Measurements from ENCODE around the gene TPSB2.
"Not testable (repeated sequence)": the region's sequence is repeated elsewhere in the genome, so short reads cannot be mapped to it uniquely, and the experiment has no call there.

Gene TPSB2

DNA sequence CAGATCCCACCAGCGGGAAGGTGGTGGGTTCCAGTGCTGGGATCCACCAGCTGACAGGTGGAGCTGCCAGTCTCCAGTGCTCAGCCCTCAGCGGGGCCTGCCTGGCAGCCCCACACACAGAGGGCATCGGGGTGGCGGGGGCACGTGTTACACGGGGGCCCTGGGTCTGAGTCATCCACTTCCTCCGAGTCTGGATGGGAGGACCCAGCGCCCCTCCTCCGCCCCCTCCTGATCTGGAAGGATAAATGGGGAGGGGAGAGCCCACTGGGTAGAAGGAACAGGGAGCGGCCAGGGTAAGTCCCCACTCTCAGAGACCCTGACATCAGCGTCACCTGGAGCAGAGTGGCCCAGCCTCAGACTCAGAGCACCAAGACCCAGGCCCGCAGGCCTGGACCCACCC lies 10.5 kb upstream of the TPSB2 start, which contains the start of gene TPSAB1:
Gene TPSAB1 (plus strand): TSS at position 270 of the 400 bp plus-strand sequence. CDS start 234 bp downstream, outside the sequence.
- DNase-seq = not testable (repeated sequence)

DNA sequence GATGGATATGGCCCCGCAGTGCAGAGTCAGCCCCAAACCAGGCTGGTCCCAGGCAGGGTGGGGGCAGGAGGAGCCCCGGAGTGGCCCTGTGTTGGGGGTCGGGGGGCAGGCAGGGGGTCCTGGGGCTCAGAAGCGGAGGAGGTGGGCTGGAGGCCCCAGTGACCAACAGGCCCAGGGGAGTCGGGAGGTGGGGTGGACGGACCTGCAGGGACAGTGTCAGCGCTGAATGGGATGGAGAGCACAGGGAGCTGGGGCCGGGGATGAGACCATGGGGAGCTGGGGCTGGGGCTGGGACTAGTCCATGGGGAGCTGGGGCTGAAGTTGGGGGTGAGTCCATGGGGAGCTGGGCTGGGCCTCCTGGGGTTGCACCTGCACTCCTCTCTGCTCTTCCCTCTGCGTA lies 9.6 kb upstream of the TPSB2 start:
- DNase-seq = not testable (repeated sequence)

DNA sequence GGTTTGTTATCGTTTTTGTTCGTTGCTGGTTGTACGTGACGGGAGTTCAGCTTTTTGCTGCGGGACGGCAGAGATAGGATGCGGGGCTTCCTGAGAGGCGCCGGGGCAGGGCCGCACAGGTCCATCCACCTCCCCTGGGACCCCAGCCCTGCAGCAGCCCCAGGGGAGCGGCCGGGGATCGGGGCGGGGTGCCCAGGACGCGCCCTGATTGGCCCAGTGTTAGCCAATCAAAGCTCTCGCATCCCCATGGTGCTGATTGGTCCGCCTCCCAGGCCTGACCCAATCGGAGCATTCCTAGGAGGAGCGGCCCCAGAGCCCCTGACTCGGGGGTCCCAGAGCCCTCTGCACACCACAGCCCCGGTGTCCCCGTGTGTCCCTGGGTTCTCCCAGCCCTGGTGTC lies 8.9 kb upstream of the TPSB2 start:
- not testable (repeated sequence) for DNase-seq

DNA sequence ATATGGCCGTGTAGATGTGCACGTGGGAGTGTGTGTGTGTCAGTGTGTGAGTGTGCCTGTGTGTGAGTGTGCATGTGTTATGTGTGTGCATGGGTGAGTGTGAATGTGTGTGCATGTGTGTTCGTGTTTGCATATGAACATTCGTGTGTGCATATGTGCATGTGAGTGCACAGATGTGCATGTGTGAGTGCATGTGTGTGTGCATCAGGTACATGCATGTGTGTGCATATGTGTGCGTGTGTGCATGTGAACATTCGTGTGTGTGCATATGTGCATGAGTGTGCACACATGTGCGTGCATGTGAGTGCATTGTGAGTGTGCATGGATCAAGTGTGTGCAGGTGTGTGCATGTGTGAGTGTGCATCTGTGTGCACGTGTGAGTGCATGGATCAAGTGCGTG lies 8.0 kb upstream of the TPSB2 start:
- DNase-seq = no peak

DNA sequence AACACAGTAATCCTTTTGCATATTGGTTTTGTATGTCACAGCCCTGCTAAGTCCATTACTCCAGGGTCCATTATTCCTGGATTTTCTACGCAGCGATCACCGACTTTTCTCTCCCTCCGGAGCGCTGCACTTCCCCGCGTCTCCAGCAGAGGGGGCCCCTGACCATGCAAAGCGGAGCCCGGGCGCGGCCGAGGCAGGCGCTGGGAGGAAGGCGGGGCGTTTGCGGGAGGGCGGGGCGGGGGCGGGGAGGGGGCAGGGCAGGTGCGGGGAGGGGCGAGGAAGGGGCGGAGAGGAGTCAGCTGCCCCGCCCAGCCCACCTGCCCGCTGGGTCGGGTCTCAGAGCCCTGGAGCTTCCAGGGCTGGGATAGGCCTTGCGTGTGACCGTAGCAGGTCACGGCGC lies 6.7 kb upstream of the TPSB2 start:
- DNase-seq = not testable (repeated sequence)

DNA sequence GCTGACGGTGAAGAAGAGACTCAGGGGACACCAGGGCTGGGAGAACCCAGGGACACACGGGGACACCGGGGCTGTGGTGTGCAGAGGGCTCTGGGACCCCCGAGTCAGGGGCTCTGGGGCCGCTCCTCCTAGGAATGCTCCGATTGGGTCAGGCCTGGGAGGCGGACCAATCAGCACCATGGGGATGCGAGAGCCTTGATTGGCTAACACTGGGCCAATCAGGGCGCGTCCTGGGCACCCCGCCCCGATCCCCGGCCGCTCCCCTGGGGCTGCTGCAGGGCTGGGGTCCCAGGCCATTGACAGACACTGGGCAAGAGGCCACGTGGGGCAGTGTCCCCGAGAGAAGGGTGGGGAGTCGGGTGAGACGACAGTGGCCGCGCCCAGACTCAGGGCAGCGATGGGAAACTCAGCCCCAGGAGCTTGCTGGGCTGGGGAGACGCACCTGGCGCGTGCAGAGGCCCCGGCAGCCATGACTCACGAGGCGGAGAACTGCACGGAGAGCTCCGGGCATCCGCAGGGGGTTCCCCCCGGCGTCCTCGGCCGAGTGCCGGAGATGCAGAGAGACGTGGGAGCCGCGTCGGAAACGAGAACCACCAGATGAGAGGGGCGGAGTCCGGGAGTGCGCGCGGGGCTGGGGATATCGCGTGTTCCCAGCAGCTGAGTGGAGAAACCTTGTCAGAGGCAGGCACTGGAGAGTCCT lies 2.2 kb upstream of the TPSB2 start:
- DNase-seq = not testable (repeated sequence)

DNA sequence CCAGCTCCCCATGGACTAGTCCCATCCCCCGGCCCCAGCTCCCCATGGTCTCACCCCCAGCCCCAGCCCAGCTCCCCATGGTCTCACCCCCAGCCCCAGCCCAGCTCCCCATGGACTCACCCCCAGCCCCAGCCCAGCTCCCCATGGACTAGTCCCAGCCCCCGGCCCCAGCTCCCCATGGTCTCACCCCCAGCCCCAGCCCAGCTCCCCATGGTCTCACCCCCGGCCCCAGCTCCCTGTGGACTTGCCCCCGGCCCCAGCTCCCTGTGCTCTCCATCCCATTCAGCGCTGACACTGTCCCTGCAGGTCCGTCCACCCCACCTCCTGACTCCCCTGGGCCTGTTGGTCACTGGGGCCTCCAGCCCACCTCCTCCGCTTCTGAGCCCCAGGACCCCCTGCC lies 1.3 kb upstream of the TPSB2 start:
- DNase-seq = not testable (repeated sequence)

DNA sequence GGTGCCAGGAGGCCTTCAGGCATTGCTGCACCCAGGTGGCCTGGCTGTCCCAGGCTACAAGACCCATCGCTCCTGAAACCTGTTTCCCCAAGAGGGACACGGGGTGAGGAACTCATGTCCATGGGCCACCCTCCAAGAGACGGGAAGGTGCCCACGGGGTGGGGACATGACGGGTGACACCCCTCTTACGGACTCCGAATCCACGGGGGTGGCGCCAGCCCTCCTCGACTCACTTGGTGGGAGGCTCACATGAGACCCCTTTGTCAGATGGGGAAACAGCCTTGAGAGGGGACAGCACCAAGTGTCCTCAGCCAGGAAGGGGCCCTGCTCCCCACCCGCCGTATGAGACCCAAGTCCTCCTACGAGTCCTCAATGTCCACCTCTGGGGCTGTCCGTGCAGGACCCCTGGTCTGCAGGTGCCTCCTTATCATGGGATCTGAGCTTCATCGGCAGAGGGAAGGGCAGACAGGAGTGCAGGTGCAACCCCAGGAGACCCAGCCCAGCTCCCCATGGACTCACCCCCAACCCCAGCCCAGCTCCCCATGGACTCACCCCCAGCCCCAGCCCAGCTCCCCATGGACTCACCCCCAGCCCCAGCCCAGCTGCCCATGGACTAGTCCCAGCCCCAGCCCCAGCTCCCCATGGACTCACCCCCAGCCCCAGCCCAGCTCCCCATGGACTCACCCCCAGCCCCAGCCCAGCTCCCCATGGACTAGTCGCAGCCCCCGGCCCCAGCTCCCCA lies 658 bp upstream of the TPSB2 start:
- not testable (repeated sequence) for DNase-seq

DNA sequence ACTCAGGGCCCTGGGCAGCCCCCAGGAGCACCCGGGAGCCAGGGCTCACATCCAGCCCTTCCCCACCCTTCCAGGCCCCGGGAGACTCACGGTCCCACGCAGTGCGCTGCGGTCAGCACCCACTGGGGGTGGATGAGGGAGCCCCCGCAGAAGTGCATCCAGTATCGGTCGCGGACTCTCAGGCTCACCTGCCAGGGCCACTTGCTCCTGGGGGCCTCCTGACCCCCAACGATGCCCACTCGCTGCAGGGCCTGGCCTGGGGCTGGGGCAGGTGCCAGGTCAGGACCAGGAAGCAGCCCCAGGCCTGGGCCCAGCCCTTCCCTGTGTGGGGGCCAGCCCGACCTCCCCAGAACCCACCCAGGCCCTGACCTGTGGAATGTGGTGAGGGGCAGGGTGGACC lies 508 bp downstream of the TPSB2 start:
- DNase-seq = not testable (repeated sequence)

DNA sequence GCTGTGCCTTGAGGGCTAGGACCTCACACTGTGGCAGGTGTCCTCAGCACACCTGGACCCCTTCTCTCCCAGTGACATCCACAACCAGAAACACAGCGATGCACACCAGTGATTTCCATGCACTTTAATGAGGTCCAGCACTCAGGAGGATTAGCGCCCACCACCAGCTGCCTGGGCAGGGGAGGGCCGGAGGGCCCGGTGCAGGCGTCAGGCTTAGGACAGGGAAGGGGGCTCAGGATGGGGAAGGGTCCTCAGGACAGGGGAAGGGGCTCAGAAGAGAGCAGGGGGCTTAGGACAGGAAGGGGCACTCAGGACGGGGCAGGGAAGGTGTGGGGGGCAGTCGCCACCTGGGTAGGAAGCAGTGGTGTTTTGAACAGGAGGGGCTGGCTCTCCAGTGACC lies 1.8 kb downstream of the TPSB2 start:
- not testable (repeated sequence) for DNase-seq

DNA sequence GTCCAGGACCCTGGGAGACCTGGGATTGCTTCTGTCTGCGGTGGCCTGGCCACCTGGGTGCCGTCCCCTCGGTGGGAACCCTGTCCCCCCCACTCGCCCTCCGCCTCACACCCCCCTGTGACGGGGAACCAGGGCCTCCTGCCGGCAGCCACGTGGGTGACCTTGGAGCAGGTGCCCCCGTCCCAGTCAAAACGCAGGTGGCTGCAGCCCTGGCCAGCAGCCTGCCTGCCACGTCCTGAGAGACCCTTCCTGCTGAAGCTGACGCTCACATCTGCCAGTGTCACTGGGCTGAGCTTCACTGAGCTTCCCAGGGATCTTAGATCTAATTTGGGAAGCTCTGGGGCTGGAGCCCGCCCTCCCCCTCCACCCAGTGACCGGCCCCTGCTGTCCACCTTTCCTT lies 3.3 kb downstream of the TPSB2 start:
- DNase-seq = not testable (repeated sequence)

DNA sequence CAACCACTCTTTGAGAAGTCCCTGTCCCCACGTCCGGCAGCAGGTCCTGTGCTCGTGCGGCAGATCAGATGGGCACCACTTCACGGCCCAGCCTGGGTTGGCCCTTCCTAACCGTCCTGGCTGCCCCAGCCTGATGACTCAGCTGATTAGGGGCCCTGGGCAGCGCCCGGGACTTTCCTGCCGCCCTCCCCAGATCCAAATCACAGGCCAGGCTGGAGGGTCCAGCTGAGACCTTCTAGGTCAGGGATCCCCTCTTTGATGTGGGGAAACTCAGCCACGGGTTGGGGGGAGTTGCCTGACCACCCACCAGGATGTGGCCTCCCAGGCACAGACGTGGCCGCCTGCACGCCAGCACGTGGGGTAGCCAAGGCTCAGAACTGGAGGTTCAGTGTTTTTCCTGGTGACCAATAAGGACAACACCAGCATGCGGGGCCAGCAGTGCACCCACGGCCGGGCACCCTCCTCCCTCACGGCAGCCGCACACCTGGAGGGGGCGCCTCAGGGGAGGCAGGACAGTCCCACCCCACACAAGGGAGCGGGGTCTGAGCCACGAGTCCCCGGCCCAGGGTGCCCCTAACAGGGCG lies 4.2 kb downstream of the TPSB2 start:
- DNase-seq = not testable (repeated sequence)

DNA sequence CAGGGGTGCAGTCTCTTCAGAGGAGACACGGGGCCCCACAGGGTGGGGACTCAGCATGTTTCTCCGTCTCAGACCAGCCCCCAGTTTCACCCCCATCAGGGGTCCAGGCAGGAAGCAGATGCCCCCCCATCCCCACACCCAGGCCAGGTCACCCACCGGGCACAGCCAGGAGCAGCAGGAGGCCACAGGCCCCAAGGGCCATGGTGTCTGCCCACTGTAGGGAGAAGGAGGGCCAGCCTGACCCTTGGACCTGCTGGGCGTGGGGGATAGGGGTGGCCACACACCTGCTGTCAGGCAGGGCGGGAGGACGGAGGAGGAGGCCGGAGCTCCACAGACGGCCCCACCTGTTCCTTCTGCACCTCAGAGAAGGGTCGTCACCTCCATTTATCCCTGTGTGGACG lies 4.9 kb downstream of the TPSB2 start, which contains the start of gene TPSG1:
Gene TPSG1 (minus strand): TSS at position 218 of the 401 bp plus-strand sequence. CDS start 16 bp downstream, at position 202.
- no peak for DNase-seq

DNA sequence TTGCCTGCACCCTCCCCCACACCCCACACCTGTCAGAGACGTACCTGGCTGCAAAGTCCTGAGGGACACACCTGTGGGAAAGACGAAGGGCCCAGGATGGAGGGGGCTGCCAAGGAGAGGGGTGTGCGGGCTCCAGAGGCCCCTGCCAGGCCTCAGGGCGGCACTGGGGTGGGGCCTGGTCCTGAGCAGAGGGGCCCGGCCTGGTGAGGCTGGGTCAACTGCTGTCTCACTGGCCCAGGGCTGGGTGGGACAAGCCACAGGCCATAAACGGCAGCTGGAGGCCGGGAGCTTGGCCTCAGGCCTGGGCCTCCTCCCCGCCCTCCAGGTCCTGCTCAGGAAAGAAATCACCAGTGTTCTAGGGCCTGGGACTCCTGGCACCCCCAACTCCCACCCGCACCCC lies 5.4 kb downstream of the TPSB2 start:
- DNase-seq = no peak

DNA sequence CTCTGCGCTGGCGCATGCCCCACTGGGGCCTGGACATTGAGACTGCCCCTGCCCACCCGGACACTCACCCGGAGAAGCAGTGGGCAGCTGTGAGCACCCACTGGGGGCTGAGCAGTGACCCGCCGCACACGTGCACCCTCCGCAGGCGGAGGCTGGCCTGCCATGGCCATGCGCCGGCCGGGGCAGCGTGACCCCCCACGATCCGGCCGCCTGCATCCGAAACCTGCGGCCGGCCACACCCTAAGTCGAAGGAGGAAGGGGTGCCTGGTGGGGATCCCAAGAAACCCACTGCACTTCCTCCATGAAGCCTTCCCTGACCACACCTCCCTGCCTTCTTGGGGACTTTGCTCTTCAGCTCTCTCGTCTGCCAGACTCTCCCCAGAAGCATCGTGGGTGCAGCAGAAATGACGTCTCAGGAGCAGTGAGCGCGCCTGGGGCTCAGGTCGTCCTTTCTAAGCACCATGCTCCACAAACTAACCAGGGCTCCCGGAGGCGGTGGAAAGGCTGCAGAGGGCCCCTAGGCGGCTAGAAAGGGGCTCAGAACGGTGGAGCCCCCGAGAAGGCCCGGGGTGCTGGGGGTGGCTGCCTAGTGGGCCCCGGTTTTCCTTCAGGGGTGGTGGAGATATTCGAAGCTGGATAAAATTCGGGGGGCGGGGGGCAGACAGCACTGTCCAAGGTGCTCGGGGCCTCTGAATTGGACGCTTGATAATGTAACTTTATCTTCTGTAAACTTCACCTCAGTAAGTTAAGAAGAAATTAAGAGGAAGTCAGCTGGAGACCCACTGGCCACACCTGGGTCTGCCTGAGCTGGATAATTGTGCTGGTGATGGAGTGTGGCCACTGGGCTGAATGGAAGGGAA lies 6.4 kb downstream of the TPSB2 start:
- no peak for DNase-seq

DNA sequence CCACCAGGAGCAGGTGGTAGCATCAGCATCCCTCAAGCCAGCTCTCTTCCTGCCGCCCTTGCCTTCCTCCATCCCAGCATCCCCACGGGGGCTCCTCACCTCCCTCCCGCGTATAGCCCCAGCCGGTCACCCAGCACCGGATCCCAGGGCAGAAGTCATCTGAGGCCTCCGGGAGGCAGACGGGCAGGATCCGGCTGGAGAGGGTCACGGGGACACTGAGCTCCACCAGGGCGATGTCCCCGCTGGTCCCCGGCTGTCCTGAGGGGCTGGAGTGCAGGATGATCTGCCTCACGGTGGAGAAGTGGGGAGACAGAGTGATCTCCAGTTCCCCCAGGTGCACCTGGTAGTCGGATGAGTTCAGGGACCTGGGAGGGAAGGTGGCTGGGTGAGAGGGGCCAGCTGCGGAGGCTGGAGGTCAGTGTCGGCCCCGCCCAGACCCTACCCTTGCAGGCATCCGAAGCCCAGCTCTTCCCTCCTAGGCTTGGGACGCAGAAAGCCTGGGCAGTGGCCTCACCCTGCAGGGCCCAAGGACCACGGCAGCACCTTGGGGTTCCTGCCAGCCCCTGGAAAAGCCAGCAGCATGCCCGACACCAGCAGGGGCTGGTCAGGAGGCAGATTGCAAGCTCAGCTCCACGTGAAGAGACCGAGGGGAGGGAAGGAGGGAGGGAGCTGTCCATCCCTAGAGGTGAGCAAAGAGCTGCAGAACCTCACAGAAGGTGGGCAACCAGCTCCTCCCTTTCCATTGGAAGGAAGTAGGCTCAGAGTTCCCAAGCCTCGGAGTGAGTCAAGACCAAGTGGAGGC lies 7.2 kb downstream of the TPSB2 start:
- no peak for DNase-seq

DNA sequence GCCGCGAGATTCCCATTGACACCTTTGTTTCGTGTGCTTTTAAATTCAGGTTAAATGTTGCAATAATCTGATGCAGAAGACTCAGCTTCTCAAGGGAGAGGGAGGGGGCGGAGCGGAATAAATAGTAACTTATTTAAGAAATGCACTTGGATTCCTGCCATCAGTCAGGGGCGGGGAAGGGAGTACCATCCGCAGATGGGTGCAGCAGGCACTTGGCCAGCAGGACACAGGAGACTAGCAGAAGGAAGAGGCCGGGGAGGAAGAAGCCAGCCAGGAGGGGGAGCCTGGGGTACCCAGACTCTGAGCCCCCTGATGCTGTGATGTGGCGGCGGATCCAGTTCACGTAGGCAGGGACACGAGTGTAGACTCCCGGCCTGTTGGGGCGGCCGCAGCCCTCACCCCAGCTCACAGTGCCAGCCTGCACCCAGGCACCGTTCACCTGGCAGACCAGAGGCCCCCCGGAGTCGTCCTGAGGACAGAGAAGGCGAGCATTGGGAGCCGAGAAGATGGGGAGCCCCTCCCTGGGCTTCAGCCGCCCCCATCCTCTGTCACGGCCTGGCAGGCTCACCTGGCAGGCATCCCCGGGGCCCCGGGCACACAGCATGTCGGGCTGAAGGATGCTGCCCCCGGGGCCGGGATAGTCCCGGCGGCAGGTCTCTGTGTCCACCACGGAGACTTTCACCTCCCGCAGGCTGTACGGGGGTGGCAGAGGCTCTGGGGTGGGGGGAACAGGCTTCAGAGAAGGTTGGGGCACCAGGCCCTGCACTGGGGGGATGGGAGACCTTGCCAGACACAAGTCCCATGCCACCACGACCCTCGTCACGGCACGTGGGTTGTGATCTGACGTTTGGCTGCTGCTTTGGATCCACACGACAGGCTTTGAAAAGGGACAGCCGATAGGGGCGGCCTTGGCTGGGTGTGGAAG lies 8.1 kb downstream of the TPSB2 start:
- DNase-seq = no peak

DNA sequence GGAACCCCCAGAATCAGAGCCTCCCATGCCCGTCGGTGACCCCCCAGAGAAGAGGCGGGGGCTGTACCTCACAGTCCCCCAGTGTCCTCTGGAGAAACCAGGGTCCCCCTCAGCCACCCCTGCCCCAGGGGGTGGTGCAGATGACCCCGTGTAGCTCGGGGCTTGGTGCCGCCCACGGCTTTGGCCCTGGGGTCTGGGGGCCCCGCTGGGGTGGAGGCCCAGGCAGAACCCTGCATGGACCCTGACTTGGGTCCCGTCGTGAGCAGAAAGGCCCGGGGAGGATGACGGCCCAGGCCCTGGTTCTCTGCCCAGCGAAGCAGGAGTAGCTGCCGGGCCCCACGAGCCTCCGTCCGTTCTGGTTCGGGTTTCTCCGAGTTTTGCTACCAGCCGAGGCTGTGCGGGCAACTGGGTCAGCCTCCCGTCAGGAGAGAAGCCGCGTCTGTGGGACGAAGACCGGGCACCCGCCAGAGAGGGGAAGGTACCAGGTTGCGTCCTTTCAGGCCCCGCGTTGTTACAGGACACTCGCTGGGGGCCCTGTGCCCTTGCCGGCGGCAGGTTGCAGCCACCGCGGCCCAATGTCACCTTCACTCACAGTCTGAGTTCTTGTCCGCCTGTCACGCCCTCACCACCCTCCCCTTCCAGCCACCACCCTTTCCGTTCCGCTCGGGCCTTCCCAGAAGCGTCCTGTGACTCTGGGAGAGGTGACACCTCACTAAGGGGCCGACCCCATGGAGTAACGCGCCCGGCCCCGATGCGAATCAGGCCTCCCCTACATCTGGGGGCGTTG lies 8.9 kb downstream of the TPSB2 start:
- no peak for DNase-seq

DNA sequence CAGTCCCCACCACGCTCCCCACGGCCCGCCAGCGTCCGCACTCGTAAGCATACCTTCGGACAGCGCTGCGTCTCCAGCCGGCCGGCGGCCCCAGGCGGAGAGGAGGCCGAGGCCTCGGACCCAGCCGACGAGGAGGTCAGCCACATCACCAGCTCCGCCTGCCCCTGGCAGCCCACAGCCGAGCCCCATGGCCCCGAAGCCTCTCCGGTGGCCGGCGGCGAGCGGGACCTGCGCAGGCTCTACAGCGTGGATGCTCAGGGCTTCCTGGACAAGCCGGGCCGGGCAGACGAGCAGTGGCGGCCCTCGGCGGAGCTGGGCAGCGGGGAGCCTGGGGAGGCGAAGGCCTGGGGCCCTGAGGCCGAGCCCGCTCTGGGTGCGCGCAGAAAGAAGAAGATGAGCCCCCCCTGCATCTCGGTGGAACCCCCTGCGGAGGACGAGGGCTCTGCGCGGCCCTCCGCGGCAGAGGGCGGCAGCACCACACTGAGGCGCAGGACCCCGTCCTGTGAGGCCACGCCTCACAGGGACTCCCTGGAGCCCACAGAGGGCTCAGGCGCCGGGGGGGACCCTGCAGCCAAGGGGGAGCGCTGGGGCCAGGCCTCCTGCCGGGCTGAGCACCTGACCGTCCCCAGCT lies 9.8 kb downstream of the TPSB2 start:
- DNase-seq = no peak

Measured in right forelimb (tissue), 1 donor.